ENCODE data around the gene PRR23C.

PRR23C gene

DNA sequence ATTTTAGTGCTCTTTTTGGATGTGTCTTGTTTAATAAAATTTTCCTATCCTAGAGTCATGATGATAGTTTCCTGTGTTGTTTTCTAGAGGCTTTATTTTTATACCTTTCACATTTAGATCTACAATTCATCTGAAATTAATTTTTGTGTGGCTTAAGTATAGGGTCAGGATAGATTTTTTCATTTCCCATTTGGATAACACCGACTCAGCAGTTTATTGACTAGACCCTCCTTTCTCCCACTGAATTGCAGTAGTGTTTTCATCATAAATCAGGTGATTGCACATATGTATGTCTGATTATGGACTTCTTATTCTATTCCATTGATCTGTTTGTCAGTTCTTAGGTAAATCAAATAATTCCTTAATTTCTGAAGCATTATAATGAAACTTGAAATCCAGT lies 49.0 kb downstream of the PRR23C start:
- no peak for DNase-seq (ENCODE audit: low spot score)

Data from GM03348 (cell line).